ENCODE results near the gene EMC6. TPM values are rescaled to one million over a fixed set of nuclear protein-coding genes. Genes with fewer than 3 reads are reported as not detected.

EMC6 gene
- total RNA-seq, 1 donor, result 16.4 TPM

- no peak overlapping the region for H3K4me3 ChIP-seq (ENCODE audit: low read depth, low read length)
- no peak for DNase-seq (ENCODE audit: low read depth)
- TF ChIP-seq CTCF (IDR thresholded peaks at IDR 0.05; ENCODE audit: insufficient read depth, low read depth, low read length), result no peak
Measured at GRCh38 chr17:3681057-3681456, 12.4 kb downstream of the EMC6 start.

GRCh38 chr17:3681565-3681964, 13.0 kb downstream of the EMC6 start:
- TF ChIP-seq CTCF (IDR thresholded peaks at IDR 0.05; ENCODE audit: insufficient read depth, low read depth, low read length), result no peak
- no peak overlapping the region for H3K4me3 ChIP-seq (ENCODE audit: low read depth, low read length)
- DNase-seq (ENCODE audit: low read depth), result no peak

GRCh38 chr17:3682033-3682432, 13.4 kb downstream of the EMC6 start:
- H3K4me3 ChIP-seq (ENCODE audit: low read depth, low read length), result no peak overlapping the region
- no peak for DNase-seq (ENCODE audit: low read depth)
- no peak for TF ChIP-seq CTCF (IDR thresholded peaks at IDR 0.05; ENCODE audit: insufficient read depth, low read depth, low read length)

DNA sequence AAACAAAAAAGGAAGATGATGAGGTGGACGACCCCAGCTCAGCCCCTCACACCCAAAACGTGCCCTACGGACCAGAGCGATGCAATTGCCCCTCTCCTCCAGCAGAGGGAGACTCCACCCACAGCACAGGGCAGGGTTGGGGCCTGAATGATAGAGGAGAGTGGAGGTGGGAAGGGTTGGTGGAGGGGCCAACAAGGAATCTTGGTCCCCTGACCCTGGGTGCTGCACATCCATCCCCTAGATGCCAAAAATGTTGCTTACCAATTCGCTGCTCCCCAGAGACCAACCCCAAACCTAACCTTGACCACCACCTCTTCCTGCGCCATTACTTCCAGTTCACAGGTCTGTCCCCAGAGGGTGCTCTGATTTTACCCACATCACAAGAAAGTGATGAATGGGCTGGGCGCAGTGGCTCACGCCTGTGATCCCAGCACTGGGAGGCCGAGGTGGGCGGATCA, 14.5 kb downstream of the EMC6 start:
- peak; percentile 99 for TF ChIP-seq CTCF (IDR thresholded peaks at IDR 0.05; ENCODE audit: insufficient read depth, low read depth, low read length)
- H3K4me3 ChIP-seq (ENCODE audit: low read depth, low read length), result no peak overlapping the region
- DNase-seq (ENCODE audit: low read depth), result peak; percentile 28

DNA sequence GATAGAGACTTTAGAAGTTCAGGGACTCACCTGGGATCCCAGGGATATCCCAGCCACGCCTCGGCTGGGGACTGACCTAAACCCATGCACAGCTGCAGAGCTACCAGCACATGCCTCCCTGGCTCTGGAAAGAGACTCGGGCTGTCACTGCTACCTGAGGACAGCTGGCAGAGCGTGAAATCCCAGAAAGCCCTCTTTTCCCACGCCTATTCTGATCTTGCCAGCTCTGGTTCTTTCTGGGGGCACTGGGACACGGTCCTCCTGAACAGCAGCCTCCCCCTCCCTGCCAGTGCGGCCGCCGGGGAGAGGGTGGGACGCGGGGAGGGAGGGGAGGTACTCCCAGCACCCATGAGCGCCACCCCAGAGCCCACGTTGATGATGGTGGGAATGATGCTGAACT, 16.6 kb downstream of the EMC6 start:
- no peak overlapping the region for H3K4me3 ChIP-seq (ENCODE audit: low read depth, low read length)
- no peak for DNase-seq (ENCODE audit: low read depth)
- TF ChIP-seq CTCF (IDR thresholded peaks at IDR 0.05; ENCODE audit: insufficient read depth, low read depth, low read length), result no peak

GRCh38 chr17:3688027-3688553, 19.5 kb downstream of the EMC6 start:
- TF ChIP-seq CTCF (IDR thresholded peaks at IDR 0.05; ENCODE audit: insufficient read depth, low read depth, low read length), result no peak
- DNase-seq (ENCODE audit: low read depth), result no peak

DNA sequence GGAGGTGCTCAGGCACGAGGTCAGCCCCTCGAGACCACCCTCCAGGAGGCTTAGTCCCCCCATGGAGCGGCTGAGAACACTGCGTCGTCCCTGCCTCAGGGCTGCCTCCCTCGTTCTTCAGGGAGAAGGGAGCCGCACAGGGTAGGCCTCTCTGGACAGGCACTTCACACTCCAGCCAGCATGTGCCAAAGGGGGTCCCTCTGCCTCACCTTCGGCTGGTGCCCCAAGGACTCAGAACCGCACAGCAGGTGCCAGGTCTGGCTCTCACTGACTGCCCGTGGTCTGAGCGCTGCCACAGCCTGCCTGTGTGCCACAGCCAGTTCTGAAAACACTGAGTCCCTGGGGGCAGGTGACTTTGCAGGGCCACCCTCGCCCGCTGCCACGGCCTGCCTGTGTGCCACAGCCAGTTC, 20.2 kb downstream of the EMC6 start:
- no peak for TF ChIP-seq CTCF (IDR thresholded peaks at IDR 0.05; ENCODE audit: insufficient read depth, low read depth, low read length)
- no peak overlapping the region for H3K4me3 ChIP-seq (ENCODE audit: low read depth, low read length)
- DNase-seq (ENCODE audit: low read depth), result no peak

More at GRCh38 chr17:3688027-3688553, 19.5 kb downstream of the EMC6 start:
- H3K4me3 ChIP-seq (ENCODE audit: low read depth, low read length), result no peak overlapping the region

Measured in fibroblast of villous mesenchyme (primary cell).